GM12872 (cell line): Measurements from ENCODE around the gene MELK.

ENCODE experiments used
- CTCF ChIP-seq: IDR thresholded peaks from 3 replicates; pipeline ENCODE4 v1.5.1; 2011; ENCODE audit warnings: low read depth, mild to moderate bottlenecking, low read length, moderate library complexity; ENCODE audit not compliant: insufficient read depth

The MELK gene

GRCh38 chr9:36547598-36547997, 25.1 kb upstream of the MELK start:
- no peak for TF ChIP-seq CTCF

GRCh38 chr9:36548454-36548853, 24.2 kb upstream of the MELK start:
- no peak for TF ChIP-seq CTCF

- no peak for TF ChIP-seq CTCF
Measured at GRCh38 chr9:36550135-36550534, 22.6 kb upstream of the MELK start.

- no peak for TF ChIP-seq CTCF
Measured at GRCh38 chr9:36551129-36551528, 21.6 kb upstream of the MELK start.

- no peak for TF ChIP-seq CTCF
Measured at GRCh38 chr9:36551910-36552309, 20.8 kb upstream of the MELK start.

GRCh38 chr9:36559036-36559695, 13.5 kb upstream of the MELK start:
- TF ChIP-seq CTCF: no peak

- TF ChIP-seq CTCF: no peak
Measured at GRCh38 chr9:36560771-36561170, 11.9 kb upstream of the MELK start.

GRCh38 chr9:36566813-36567221, 5.9 kb upstream of the MELK start:
- no peak for TF ChIP-seq CTCF
